M059J (cell line): ENCODE measurements around the gene RASAL2. TPM values are rescaled to one million over a fixed set of nuclear protein-coding genes. Genes with fewer than 3 reads are reported as not detected.
"Not testable (repeated sequence)": the region's sequence is repeated elsewhere in the genome, so short reads cannot be mapped to it uniquely, and the experiment has no call there.

Experiments
- DNase-seq: peaks from one replicate; pipeline ENCODE4 v3.0.0-alpha.2; 2012; ENCODE audit warnings: low read depth
- total RNA-seq: library from RNA; depleted of rRNA; stranded (reverse); fragments of >200 nt; shearing (Covaris generic); gene quantifications from 2 replicates; pipeline ENCODE4 v1.2.3, GENCODE V29; 2014

The RASAL2 gene
- total RNA-seq, 1 experiment from 2014 or later = 14.8 TPM

DNA sequence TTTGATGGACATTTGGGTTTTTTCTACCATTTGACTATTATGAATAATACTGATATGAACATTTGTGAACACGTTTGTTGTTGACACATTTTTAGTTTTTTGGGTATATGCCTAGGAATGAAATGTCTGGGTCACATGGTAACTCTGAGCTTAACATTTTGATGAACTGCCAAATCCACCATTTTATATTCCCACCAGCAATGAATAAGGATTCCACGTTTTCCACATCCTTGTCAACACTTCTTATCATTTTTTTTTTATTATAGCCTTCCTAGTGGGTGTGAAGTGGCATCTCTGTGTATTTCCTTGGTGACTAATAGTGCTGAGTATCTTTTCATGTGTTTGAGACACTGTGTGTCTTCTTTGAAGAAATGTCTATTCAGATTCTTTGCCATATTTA, 67.6 kb downstream of the RASAL2 start:
- DNase-seq = peak; percentile 31

DNA sequence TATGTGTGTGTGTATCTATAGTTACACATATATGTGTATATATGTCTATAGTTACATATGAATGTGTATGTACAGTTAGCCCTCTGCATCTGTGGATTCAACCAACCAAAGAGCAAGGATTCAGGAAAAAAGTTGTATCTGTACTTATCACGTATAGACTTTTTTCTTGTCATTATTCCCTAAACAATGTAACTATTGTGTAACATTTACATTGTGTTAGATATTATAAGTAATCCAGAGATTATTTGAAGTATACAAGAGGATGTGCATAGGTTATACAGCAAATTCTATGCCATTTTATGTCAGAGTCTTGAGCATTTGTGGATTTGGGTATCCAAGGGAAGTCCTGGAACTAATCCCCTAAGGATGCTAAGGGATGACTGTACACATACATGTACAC, 71.3 kb downstream of the RASAL2 start:
- DNase-seq = no peak

DNA sequence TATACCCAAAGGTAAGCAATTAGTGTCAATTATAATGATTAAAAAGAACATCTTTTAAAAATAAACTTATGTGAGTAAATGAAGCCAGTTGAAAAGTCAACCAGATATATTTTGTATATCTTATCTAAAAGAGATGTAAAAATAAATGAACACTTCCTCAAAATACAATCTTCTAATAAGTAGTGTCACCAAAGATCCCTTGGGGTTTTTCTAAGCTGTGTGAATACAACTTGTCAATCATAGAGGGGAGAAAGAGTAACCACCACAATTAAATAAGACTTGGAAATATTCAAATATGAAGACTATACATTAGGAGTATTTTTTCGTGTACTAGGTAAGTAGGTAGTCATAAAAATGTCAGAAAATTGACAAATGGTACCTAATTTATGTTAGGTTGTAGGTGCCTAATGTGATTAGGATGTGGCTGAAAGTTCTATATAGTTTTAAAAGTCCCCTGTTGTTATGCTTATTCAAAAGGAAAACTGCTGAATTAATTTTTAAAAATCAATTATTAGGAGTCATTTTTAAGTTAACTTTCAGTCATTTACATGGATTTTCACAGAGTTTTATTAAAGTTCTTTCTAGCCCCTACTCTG, 72.6 kb downstream of the RASAL2 start:
- no peak for DNase-seq

DNA sequence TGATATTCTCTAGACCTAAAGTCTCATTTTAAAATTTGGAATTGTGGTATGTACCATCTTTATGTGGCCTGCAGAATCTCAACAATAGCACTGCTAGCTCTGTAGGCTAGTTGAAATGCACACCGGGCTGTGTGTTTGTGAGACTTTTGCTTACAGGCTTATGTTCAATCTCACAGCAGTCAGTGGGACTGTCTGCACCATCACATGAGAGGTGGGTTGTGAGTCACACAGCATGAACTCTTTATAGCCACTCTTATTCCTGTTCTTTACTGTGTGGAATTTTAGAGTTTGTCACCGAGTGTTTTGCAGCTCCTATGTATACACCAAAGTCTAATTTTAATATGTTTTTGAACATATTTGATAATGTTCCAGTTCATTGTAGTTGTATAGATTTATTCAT, 74.6 kb downstream of the RASAL2 start:
- peak; percentile 71 for DNase-seq

DNA sequence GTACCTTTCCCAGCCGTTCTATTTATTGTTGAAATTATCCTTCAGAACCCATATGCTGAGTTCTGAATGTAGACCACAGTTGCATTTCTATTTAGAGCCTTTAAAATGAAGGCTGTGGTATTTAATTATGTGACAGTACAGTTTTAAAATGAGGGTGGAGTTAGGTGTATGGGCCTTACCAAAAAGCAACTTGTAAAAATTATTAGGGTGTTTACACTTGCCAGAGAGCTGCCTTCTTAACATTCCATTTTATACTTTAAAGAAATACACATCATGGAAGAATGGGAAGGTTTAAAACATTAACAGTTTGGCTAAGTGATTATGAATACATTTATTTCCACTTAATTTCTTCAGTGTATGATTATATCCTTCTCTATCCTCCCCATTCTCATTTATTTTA, 75.7 kb downstream of the RASAL2 start:
- no peak for DNase-seq

DNA sequence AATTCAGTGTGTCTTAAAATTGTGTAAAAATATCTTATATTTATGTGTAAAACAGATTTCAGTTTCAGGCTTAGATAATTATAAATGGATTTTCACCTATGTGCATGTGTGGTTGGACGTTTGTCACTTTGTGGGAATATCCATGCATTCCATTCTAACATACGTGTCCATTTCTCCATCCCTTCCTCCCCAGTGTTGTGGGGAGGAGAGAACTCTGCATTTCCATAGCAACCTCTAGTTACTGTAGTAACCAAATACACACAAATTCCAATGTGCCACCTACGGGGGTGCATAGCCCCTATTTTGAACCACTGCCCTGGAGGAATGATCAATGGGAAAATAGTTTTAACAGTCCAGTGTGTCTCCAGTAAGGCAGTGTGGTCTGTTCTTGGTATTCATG, 79.0 kb downstream of the RASAL2 start:
- DNase-seq = peak; percentile 91

DNA sequence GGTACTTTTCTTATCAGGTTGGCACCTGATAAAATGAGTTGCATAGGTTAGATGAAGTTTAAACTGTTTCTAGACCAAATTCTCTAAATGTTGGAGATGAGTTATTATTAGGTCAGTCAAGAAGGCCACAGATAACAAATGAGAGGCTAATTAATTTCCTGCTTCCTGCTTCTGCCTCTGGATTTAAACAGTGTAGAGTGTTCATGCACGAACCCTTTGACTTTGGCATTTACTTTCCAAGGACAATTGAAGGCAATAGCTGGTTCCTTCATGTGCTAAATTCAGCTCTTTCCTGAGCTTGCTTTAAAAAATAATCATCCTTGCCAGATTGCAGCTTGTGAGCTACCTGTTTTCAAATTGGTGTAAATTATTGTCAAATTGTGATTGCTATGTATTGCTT, 80.6 kb downstream of the RASAL2 start:
- no peak for DNase-seq

DNA sequence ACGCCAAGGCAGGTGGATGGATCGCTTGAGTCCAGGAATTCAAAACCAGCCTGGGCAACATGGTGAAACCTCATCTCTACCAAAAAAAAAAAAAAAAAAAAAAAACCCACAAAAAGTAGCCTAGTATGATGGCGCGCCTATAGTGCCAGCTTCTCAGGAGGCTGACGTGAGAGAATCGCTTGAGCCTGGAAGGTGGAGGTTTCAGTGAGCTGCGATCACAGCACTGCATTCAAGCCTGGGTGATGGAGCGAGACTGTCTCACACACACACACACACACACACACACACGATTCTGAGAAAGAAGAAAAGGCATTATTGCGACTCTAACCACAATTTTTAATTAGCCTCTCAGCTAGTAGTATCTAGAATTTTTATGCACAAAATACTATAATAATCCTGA, 86.5 kb downstream of the RASAL2 start:
- no peak for DNase-seq

DNA sequence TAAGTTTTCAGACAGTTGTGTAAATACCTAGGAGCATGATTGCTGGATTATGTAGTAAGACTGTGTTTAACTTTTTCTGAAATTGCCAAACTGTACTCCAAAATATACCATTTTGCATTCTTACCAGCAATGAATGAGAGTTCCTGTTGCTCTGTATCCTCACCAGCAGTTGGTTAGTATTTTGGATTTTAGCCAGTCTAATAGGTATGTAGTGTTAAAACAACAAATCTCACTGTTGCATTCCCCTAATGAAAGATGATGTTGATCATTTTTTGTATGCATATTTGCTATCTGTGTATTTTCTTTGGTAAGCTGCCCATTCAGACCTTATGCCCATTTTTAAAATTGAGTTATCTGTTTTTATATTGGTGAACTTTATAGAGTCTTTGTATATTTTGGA, 89.9 kb downstream of the RASAL2 start:
- no peak for DNase-seq

DNA sequence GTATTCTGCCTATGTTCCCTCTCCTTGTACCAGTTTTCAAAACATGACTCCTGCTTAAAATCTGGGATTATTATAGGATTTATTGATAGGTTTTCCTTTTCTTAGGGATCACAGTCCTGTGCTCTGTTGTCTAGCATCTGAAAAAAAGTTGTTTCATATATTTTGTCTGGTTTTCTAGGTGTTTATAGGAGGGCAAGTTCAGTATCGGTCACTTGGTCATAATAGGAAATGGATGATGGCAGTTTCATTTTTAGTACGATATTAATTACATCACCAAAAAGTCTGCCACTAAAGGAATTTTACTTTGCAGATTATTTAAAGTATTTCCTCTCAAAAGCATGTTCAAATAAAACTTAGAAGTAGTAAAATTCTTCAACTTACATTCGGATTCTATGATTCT, 94.4 kb downstream of the RASAL2 start:
- DNase-seq = no peak

DNA sequence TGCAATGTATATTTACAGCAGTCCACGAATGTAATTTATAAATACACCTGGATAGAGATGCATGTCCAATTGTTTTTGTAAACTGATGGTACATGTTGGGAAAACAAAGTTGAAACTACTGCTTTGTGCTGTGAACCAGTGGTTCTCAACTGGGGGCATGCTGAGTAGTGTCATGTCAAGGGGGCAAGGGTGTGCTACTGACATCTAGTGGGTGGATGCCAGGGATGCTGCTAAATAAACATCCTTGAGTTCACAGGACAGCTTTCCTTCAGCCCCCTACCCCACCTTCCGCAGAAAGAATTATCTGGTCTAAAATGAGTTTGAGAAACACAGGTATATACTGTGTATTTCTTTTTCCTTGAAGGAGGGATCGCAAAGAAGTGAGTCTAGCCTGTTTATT, 95.9 kb downstream of the RASAL2 start:
- peak; percentile 58 for DNase-seq

DNA sequence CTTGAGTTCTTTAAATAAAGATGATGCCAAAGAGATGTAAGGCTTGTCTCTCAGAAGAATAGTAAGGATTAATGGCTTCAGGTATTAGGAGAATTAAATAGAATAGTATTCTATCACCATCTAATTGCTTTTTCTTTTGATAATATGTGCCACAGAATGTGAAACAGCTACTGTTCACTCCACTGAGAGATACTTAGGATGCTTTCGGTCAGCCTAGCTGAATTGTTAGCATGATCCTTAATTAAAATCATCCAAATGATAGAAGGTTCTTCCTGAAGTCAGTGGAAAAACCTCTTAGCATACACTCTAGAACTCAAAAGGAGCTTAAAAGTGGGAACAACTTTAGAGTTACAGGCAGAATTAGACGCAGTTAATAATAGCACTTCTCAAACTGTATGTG, 97.0 kb downstream of the RASAL2 start:
- DNase-seq = no peak

DNA sequence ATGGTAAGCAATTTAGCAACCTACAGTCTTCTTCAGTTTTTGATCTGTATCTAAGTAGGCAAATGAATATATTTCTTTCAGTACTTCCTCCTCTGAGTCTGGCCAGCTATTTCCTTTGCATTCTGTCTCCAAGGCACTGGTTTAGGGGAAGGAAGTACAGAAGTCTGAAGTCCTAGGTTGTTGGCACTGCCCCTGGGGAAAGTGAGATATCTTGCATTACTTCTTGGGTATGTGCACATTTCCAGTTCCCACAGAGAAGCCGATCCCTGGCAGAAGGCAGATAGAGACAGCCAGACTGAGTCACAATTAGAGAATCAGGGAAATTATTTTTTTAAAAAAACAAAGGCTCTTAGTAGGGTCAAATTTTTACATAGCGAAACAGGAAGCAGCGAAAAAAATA, 98.8 kb downstream of the RASAL2 start:
- DNase-seq = peak; percentile 92

DNA sequence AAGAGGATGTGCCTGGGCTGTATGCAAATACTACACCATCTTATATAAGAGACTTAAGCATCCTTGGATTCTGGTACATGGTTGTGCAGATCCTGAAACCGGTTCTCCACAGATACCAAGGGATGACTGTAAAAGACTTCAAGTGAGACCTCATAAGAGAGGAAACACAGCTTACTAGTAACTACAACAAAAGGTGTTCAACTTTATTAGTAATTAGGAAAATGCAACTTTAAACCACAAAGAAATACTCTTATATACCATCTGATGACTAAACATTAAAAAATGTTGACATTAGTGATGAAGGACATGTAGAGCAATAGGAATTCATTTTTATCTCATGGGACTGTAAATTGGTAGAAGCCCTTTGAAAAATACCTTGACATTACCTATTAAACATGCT, 102.7 kb downstream of the RASAL2 start:
- DNase-seq = peak; percentile 18

DNA sequence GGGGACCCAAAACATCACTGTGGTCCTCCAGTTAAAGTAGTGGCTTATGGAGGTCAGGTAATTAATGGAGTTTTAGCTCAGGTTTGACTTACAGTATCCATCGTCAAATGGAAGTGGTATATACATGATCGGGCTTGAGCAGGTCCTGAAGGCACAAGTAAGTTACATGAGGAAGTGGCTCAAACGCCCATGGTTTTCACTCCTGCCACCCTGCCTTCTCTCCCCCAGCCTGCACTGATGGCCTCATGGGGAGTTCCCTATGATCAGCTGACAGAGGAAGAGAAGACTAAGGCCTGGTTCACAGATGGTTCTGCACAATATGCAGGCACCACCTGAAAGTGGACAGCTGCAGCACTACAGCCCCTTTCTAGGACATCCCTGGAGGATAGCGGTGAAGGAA, 108.2 kb downstream of the RASAL2 start:
- DNase-seq = not testable (repeated sequence)

DNA sequence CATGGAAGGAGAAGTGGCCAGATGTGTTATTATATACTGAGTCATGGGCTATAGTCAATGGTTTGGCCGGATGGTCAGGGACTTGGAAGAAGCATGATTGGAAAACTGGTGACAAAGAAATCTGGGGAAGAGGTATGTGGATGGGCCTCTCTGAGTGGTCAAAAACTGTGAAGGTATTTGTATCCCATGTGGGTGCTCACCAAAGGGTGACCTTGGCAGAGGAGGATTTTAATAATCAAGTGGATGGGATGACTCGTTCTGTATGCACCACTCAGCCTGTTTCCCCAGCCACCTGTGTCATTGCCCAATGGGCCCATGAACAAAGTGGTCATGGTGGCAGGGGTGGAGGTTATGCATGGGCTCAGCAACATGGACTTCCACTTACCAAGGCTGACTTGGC, 108.6 kb downstream of the RASAL2 start:
- DNase-seq = peak; percentile 27

DNA sequence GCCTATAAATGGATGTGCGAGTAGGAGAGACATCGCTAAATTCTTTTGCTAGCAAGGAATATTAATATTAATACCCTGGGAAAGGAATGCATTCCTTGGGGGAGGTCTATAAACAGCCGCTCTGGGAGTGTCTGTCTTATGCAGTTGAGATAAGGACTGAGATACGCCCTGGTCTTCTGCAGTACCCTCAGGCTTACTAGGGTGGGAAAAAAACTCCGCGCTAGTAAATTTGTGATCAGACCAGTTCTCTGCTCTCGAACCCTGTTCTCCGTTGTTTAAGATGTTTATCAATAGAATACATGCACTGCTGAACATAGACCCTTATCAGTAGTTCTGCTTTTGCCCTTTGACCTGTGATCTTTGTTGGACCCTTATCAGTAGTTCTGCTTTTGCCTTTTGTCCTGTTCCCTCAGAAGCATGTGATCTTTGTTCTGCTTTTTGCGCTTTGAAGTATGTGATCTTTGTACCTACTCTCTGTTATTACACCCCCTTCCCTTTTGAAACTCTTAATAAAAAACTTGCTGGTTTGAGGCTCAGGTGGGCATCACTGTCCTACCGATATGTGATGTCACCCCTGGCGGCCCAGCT, 114.5 kb downstream of the RASAL2 start:
- not testable (repeated sequence) for DNase-seq

DNA sequence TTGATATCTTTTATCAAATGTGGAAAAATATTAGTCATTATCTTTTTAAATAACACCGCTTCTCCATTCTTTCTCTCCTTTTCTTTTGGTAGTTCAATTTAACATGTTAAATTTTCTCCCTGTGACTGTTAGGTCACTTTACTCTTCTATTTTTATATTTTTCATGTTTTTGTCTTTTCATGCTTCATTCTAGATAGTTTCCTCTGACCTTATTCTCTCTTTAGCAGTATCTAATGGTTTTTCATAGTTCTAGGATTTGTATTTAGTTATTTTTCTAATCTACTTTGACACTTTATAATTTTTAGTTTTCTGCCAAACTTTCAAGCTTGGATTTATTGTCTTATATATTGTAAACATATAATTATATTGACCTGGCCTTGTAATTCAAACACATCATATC, 116.0 kb downstream of the RASAL2 start:
- no peak for DNase-seq

DNA sequence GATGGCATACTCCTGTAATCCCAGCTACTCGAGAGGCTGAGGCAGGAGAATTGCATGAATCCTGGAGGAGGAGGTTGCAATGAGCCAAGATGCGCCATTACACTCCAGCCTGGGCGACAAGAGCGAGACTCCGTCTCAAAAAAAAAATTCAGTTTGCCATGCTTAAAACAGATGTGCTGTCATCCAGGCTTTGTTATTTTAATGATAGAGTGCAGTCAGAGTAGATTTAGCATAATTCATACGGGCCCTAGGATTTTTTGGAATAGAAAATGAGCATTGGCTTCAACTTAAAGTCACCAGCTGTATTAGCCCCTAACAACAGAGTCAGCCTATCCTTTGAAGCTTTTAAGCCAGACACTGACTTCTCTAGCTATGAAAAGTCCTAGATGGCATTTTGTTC, 124.6 kb downstream of the RASAL2 start:
- DNase-seq = no peak

DNA sequence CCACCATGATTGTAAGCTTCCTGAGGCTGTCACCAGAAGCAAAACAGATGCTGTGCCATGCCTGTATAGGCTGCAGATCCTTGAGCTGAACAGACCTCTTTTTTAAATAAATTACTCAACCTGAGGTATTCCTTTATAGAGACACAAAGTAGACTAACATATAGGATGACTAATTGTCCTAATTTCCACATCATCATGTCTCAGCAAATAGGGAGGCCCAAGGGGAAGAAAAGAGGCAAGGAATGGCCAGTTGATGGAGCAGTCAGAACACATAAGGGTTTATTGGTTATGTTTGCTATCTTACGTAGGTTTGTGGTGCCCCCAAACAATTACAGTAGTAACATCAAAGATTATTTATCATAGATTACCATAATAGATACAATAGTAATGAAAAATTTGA, 126.2 kb downstream of the RASAL2 start:
- no peak for DNase-seq

DNA sequence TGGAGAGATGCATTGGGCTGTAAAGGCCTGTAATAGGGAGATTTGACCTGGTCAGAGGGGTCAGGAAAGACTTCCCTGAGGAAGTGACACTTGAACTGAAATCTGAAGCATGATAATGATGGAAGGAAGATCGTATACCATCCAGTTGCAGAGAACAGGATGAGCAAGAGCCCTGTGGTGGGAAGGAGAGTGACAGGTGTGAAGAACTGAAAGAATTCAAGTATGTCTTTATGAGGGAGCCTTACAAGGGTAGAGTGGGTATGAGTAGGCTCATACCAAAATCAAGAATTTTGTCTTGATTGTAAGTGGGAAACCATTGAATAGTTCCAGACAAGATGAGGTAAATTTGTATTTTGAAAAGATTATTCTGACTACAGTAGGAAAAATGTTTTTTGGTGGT, 129.4 kb downstream of the RASAL2 start:
- no peak for DNase-seq

DNA sequence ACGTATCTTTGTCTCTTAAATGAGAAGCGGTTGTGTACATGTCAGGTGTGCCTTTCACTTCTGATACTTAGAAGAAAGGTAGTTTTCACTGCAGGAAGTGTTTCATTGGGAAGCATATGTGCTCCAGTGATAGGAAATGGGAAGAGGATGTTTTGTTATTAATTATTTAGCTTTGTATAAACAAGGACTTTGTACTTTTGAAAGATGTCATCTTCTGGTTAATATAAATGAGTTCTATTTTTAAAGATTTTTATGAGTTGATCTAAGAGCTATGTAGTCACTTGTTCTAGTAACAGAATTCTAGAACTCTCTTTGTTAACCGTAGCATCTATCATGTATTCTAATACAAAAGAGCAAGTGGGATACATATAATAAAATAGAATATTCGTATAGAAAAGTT, 130.5 kb downstream of the RASAL2 start:
- no peak for DNase-seq

DNA sequence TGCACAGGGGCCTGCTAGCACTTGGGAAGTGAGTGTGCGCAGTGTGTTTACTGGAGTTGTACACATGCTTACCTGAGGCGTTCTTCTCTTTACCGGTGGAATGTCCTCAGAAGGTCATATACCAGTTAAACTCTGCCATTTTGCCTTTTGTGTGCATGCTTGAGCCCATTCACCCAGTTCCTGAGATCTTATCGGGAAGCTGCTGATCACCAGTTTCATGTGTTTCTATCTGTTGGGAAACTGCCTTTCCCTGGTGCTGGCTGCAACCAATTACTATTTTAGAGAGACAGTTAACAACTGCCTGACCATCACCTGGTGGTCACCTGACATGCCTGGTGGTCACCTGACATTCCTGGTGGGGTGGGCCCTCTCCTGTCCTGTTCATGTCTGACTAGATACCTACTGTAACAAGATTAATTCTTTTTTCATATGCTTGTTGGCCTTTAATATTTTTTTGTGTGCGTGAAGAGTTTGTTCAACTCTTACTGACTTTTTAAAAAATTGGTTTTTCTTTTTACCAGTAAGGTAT, 137.0 kb downstream of the RASAL2 start:
- DNase-seq = no peak

DNA sequence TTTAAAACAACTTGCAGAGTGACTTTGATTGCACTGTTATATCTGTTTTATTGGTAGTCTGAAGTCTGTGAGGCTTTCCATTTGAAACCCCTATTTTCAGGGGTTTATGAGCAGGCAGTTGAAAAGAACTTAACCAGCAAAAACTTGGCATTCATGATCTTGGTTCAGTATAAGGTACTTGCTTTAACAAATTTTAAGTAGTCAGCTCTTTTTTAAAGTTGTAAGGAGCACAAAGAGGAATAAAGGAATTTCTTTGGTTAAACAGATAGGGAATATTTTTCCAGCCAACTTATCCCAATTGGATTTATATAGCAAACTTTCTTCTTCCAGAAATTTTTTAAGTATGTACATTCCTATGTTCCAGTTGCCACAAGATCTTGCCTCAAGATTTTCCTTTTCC, 138.2 kb downstream of the RASAL2 start:
- no peak for DNase-seq
